Mesenchymal stem cell (in vitro differentiated cells and primary cell): ENCODE data around the gene RSPH10B2. TPM values are rescaled to one million over a fixed set of nuclear protein-coding genes. Genes with fewer than 3 reads are reported as not detected.
"Not testable (repeated sequence)": the region's sequence is repeated elsewhere in the genome, so short reads cannot be mapped to it uniquely, and the experiment has no call there.

Experiments used
- DNase-seq: peaks from one replicate; pipeline ENCODE4 v3.0.0-alpha.2; 2013
- H2AFZ ChIP-seq: one replicate; pipeline ENCODE4 v1.6.1; 2013; ENCODE audit warnings: low read depth, mild to moderate bottlenecking, control low read depth, inconsistent platforms, low read length, moderate library complexity
- H2AK5ac ChIP-seq: 2 replicates; pipeline ENCODE4 v1.6.1; 2013; ENCODE audit warnings: low read length, moderate library complexity, mild to moderate bottlenecking, inconsistent platforms; ENCODE audit not compliant: severe bottlenecking
- H2BK120ac ChIP-seq: one replicate; pipeline ENCODE4 v1.6.1; 2013; ENCODE audit warnings: low read depth, mild to moderate bottlenecking, inconsistent platforms, low read length, moderate library complexity
- H2BK12ac ChIP-seq, 2 experiments: one replicate each; pipeline ENCODE4 v1.6.1; 2013; ENCODE audit warnings: inconsistent platforms in 2 of 2, low read length in 2 of 2, mild to moderate bottlenecking in 2 of 2, moderate library complexity in 2 of 2, control low read depth in 1 of 2
- H2BK15ac ChIP-seq: one replicate; pipeline ENCODE4 v1.6.1; 2013; ENCODE audit warnings: mild to moderate bottlenecking, low read depth, inconsistent platforms; ENCODE audit not compliant: poor library complexity, severe bottlenecking
- H2BK5ac ChIP-seq: 2 replicates; pipeline ENCODE4 v1.6.1; 2013; ENCODE audit warnings: low read depth, mild to moderate bottlenecking, low read length, control low read depth, inconsistent platforms; ENCODE audit not compliant: poor library complexity, severe bottlenecking
- H3K14ac ChIP-seq, 2 experiments: one replicate each; pipeline ENCODE4 v1.6.1; 2013; ENCODE audit warnings: inconsistent platforms in 2 of 2, low read length in 2 of 2, control low read depth in 1 of 2, mild to moderate bottlenecking in 1 of 2, moderate library complexity in 1 of 2
- H3K18ac ChIP-seq, 2 experiments: one replicate each; pipeline ENCODE4 v1.6.1; 2013; ENCODE audit warnings: inconsistent platforms in 2 of 2, low read length in 2 of 2, control low read depth in 1 of 2, low read depth in 1 of 2, mild to moderate bottlenecking in 1 of 2
- H3K23ac ChIP-seq, 2 experiments: one replicate each; pipeline ENCODE4 v1.6.1; 2013; ENCODE audit warnings: inconsistent platforms in 2 of 2, low read length in 2 of 2, mild to moderate bottlenecking in 2 of 2, moderate library complexity in 2 of 2, control low read depth in 1 of 2
- H3K27ac ChIP-seq: 2 replicates; pipeline ENCODE4 v1.5.1; 2013; ENCODE audit warnings: mild to moderate bottlenecking, moderate library complexity, low read length, control low read depth, inconsistent platforms; ENCODE audit not compliant: poor library complexity, severe bottlenecking
- H3K27me3 ChIP-seq, 2 experiments: 2 replicates each; pipeline versions ENCODE4 v1.6.1 to v1.7.0; 2013; ENCODE audit warnings: low read length in 2 of 2, mild to moderate bottlenecking in 2 of 2, moderate library complexity in 2 of 2, control low read depth in 1 of 2, inconsistent platforms in 1 of 2; ENCODE audit not compliant: control insufficient read depth in 1 of 2, insufficient read depth in 1 of 2
- H3K36me3 ChIP-seq, 2 experiments: 2 replicates each; pipeline versions ENCODE4 v1.6.1 to v1.7.0; 2013; ENCODE audit warnings: low read length in 2 of 2, control low read depth in 1 of 2, inconsistent platforms in 1 of 2, low read depth in 1 of 2, mild to moderate bottlenecking in 1 of 2; ENCODE audit not compliant: insufficient read depth in 2 of 2, control insufficient read depth in 1 of 2
- H3K4ac ChIP-seq, 2 experiments: one replicate each; pipeline ENCODE4 v1.6.1; 2013; ENCODE audit warnings: inconsistent platforms in 2 of 2, low read length in 2 of 2, mild to moderate bottlenecking in 2 of 2, moderate library complexity in 2 of 2, control low read depth in 1 of 2, low read depth in 1 of 2
- H3K4me1 ChIP-seq: 2 replicates; pipeline ENCODE4 v1.6.1; 2013; ENCODE audit warnings: low read depth, low read length, control low read depth; ENCODE audit not compliant: control insufficient read depth, insufficient read depth
- H3K4me2 ChIP-seq: 2 replicates; pipeline ENCODE4 v1.6.1; 2013; ENCODE audit warnings: low read length, mild to moderate bottlenecking, inconsistent platforms; ENCODE audit not compliant: poor library complexity, severe bottlenecking
- H3K4me3 ChIP-seq, 2 experiments: 2 replicates each; pipeline versions ENCODE4 v1.5.1 to v1.7.0; 2013; ENCODE audit warnings: low read length in 2 of 2, mild to moderate bottlenecking in 2 of 2, control low read depth in 1 of 2, low read depth in 1 of 2; ENCODE audit not compliant: insufficient read depth in 1 of 2
- H3K79me1 ChIP-seq: replicated peaks from 2 replicates; pipeline ENCODE4 v1.6.1; 2013; ENCODE audit warnings: mild to moderate bottlenecking, control low read depth, low read length, inconsistent platforms; ENCODE audit not compliant: poor library complexity, severe bottlenecking
- H3K9ac ChIP-seq: 2 replicates; pipeline ENCODE4 v1.7.0; 2013; ENCODE audit warnings: mild to moderate bottlenecking, low read length, moderate library complexity
- H3K9me3 ChIP-seq: 2 replicates; pipeline ENCODE4 v1.7.0; 2013; ENCODE audit warnings: mild to moderate bottlenecking, low read length; ENCODE audit not compliant: control insufficient read depth
- H4K8ac ChIP-seq: one replicate; pipeline ENCODE4 v1.6.1; 2013; ENCODE audit warnings: inconsistent platforms, mild to moderate bottlenecking, low read length, moderate library complexity
- H4K91ac ChIP-seq: one replicate; pipeline ENCODE4 v1.6.1; 2013; ENCODE audit warnings: mild to moderate bottlenecking, low read length, inconsistent platforms
- WGBS: methylation state at CpG from one replicate; pipeline ENCODE4 v1.1.7; 2013; ENCODE audit warnings: mixed read lengths; 5-methylcytosine and 5-hydroxymethylcytosine counted together
- polyA plus RNA-seq, 2 experiments: library from polyadenylated mRNA; stranded (reverse); fragments of 200-250 nt; gene quantifications; one replicate each; pipeline ENCODE4 v1.2.3, GENCODE V29; 2013

The RSPH10B2 gene
- not detected for polyA plus RNA-seq (2013, experiment 1 of 2)
- 0.08 TPM for polyA plus RNA-seq (2013, experiment 2 of 2)

- 10% methylated on average over 10 of the region's 38 CpGs for WGBS
Measured at GRCh38 chr7:6753964-6754363, at the start of gene RSPH10B2. TSS of gene RSPH10B2 (plus strand) at chr7:6754103. CDS start at chr7:6757678, 3,575 bp downstream.

GRCh38 chr7:6705959-6706665 is 47.8 kb upstream of the RSPH10B2 start:
- Histone ChIP-seq H2BK120ac (peak overlapping the region; percentile 75), H3K79me1 (peaks cover 10% of the 10 kb centered on the region), H2BK15ac (peak overlapping the region; percentile 46), H3K4me3 (peak overlapping the region; percentile 90 to 95), H4K91ac (peak overlapping the region; percentile 84), H3K18ac (peak overlapping the region; percentile 90 to 95), H3K14ac (peak overlapping the region; percentile 79 to 80), H4K8ac (peak overlapping the region; percentile 95), H2AK5ac (peak overlapping the region; percentile 47), H3K4me1 (peaks cover 1% of the 10 kb centered on the region), H3K4ac (peak overlapping the region; percentile 92 to 98), H3K4me2 (peak overlapping the region; percentile 86), H3K23ac (no peak overlapping the region), H2AFZ (peak overlapping the region; percentile 8), H2BK5ac (peak overlapping the region; percentile 26), H3K27ac (no peak overlapping the region), H3K9ac (peak overlapping the region; percentile 96), H3K36me3 (peaks cover 32 to 34% of the 10 kb centered on the region in 2 experiments), H3K9me3 (peaks cover 34% of the 10 kb centered on the region), H2BK12ac (peak overlapping the region; percentile 15 to 19), H3K27me3 (no peaks in the 10 kb centered on the region)
- peak; percentile 60 for DNase-seq
- WGBS = under 1% methylated on average over 42 of the region's 47 CpGs

More at GRCh38 chr7:6753964-6754363, at the start of gene RSPH10B2:
- H3K4me1 ChIP-seq, H3K4ac ChIP-seq, H2BK5ac ChIP-seq, H3K4me2 ChIP-seq, H3K36me3 ChIP-seq, H2BK12ac ChIP-seq, H2AFZ ChIP-seq, H3K4me3 ChIP-seq, H3K18ac ChIP-seq, H4K91ac ChIP-seq, H3K9me3 ChIP-seq, H4K8ac ChIP-seq, H3K9ac ChIP-seq, H3K23ac ChIP-seq, H3K27ac ChIP-seq, H3K79me1 ChIP-seq, H2BK15ac ChIP-seq, DNase-seq, H3K27me3 ChIP-seq, H3K14ac ChIP-seq, H2AK5ac ChIP-seq, H2BK120ac ChIP-seq: not testable (repeated sequence)

DNA sequence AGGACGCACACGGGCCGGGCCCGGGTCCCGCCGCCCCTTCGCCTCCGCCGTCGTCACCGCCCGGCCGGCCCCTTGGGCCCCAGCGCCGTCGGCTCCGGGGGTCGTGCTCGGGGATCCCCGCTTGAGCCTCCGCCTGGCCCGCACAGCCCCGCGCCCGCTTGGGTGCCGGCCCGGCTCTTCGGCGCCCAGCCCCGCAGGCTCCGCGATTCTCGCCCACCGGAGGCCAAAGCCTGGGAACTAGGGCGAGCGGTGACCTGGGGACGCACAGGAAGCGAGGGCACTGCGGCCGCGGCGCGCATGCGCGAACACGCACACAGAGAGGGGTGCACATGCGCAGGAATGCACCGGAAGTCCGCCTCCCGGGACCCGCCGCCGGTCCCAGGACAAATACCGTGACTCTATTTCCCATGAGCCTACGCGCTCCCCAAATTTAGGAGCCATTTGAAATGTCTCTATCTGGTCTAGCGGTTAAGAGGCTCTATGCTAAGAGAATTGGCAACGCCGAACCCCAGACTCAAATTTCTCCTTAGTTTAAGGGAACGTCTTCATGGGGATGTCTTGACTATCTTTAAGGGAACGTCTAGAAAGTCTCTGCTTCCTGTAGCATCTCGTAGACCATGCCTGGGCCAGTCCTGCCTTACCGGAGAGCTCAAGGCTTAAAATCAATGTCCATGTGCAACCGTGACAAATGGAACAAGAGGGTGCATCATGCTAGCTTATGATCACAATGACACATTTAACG is 47.1 kb upstream of the RSPH10B2 start, which contains the start of gene ZNF12:
Gene ZNF12, minus strand, starts transcription at position 282 of the 742 bp plus-strand sequence. CDS start 1,774 bp downstream, outside the sequence.
- peak within 1 kb of the TSS; percentile 70 for H3K27ac ChIP-seq

DNA sequence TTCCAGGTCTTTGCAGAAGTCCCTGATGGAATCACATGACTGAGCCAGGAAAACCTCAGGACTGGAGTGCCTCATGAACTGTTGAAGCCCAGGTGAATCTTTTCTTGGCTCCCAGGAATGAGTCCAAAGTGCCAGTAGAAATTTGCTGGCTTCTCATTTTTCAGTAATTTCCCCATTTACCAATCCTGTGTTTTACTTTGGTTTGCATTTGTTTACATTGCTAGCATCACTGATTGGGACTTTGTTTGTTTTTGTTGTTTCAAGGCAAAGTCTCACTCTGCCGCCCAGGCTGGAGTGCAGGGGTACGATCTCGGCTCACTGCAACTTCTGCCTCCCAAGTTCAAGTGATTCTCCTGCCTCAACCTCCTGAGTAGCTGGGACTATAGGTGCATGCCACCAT is 45.6 kb upstream of the RSPH10B2 start:
- Histone ChIP-seq H3K9ac (no peak overlapping the region), H3K27ac (no peak overlapping the region), H3K36me3 (peaks cover 15 to 17% of the 10 kb centered on the region in 2 experiments), H2BK12ac (no peak overlapping the region), H2AK5ac (no peak overlapping the region), H3K4ac (no peak overlapping the region), H3K4me1 (peaks cover 1% of the 10 kb centered on the region), H2AFZ (no peak overlapping the region), H2BK120ac (no peak overlapping the region), H3K9me3 (peaks cover 16% of the 10 kb centered on the region), H3K23ac (no peak overlapping the region), H3K18ac (no peak overlapping the region), H4K91ac (no peak overlapping the region), H3K4me3 (no peak overlapping the region), H3K79me1 (peaks cover 5% of the 10 kb centered on the region), H2BK15ac (no peak overlapping the region), H3K27me3 (no peaks in the 10 kb centered on the region), H3K4me2 (no peak overlapping the region), H3K14ac (no peak overlapping the region), H4K8ac (no peak overlapping the region), H2BK5ac (no peak overlapping the region)
- no peak for DNase-seq
- WGBS = 85% methylated on average over 3 of the region's 3 CpGs

More for the DNA sequence above, 47.1 kb upstream of the RSPH10B2 start, which contains the start of gene ZNF12:
- H4K8ac ChIP-seq = peak within 1 kb of the TSS; percentile 97
- peaks cover 26% of the 10 kb centered on the region in 2 experiments for H3K36me3 ChIP-seq
- H2BK12ac ChIP-seq = peak within 1 kb of the TSS; percentile 15 to 19
- H3K4me3 ChIP-seq = peak within 1 kb of the TSS; percentile 90 to 95
- H2BK5ac ChIP-seq = peak within 1 kb of the TSS; percentile 67
- no peak within 1 kb of the TSS for H3K23ac ChIP-seq
- peak within 1 kb of the TSS; percentile 84 for H4K91ac ChIP-seq
- H3K4ac ChIP-seq = peak within 1 kb of the TSS; percentile 92 to 98
- H3K4me2 ChIP-seq = peak within 1 kb of the TSS; percentile 86
- peak within 1 kb of the TSS; percentile 75 for H2BK120ac ChIP-seq
- peaks cover 9% of the 10 kb centered on the region for H3K79me1 ChIP-seq
- H2BK15ac ChIP-seq = peak within 1 kb of the TSS; percentile 46
- H2AK5ac ChIP-seq = peak within 1 kb of the TSS; percentile 47
- H3K27me3 ChIP-seq = no peaks in the 10 kb centered on the region
- peak within 1 kb of the TSS; percentile 96 for H3K9ac ChIP-seq
- DNase-seq = peak; percentile 91
- H3K9me3 ChIP-seq = peaks cover 27% of the 10 kb centered on the region
- H3K4me1 ChIP-seq = peaks cover 1% of the 10 kb centered on the region
- H3K14ac ChIP-seq = peak within 1 kb of the TSS; percentile 79 to 80
- WGBS = 2% methylated on average over 64 of the region's 65 CpGs
- H3K18ac ChIP-seq = peak within 1 kb of the TSS; percentile 90 to 95
- H2AFZ ChIP-seq = peak within 1 kb of the TSS; percentile 88
